GM23248 (cell line): ENCODE data around the gene CAPN9. TPM values are rescaled to one million over a fixed set of nuclear protein-coding genes. Genes with fewer than 3 reads are reported as not detected.

Source experiments
- DNase-seq: peaks from one replicate; pipeline ENCODE4 v3.0.0-alpha.2; 2015
- H2AFZ ChIP-seq: fragments of 200-600 bp; sonication (generic); 2 replicates; pipeline ENCODE4 v1.6.1; 2016; ENCODE audit warnings: antibody characterized with exemption
- H3F3A ChIP-seq: fragments of 200-600 bp; sonication (generic); 2 replicates; pipeline ENCODE4 v1.6.1; 2016; ENCODE audit warnings: mild to moderate bottlenecking, antibody characterized with exemption, mixed run types; ENCODE audit not compliant: insufficient read depth
- H3K27ac ChIP-seq: fragments of 200-600 bp; sonication (generic); 2 replicates; pipeline ENCODE4 v1.5.1; 2016; ENCODE audit warnings: mild to moderate bottlenecking
- H3K27me3 ChIP-seq: fragments of 200-600 bp; sonication (generic); replicated peaks from 2 replicates; pipeline ENCODE4 v1.6.1; 2016; ENCODE audit warnings: mild to moderate bottlenecking; ENCODE audit not compliant: insufficient read depth
- H3K36me3 ChIP-seq: fragments of 200-600 bp; sonication (generic); 2 replicates; pipeline ENCODE4 v1.6.1; 2016; ENCODE audit warnings: low read depth, mild to moderate bottlenecking
- H3K4me1 ChIP-seq: fragments of 200-600 bp; sonication (generic); 2 replicates; pipeline ENCODE4 v1.6.1; 2016; ENCODE audit warnings: mild to moderate bottlenecking; ENCODE audit not compliant: insufficient read depth
- H3K4me2 ChIP-seq: fragments of 200-600 bp; sonication (generic); one replicate; pipeline ENCODE4 v1.6.1; 2016; ENCODE audit warnings: mild to moderate bottlenecking; ENCODE audit not compliant: unreplicated experiment
- H3K4me3 ChIP-seq: fragments of 200-600 bp; sonication (generic); 2 replicates; pipeline ENCODE4 v1.5.1; 2016; ENCODE audit warnings: mild to moderate bottlenecking
- H3K79me2 ChIP-seq: fragments of 200-600 bp; sonication (generic); 2 replicates; pipeline ENCODE4 v1.6.1; 2016; ENCODE audit warnings: mild to moderate bottlenecking; ENCODE audit not compliant: insufficient read depth
- H3K9ac ChIP-seq: fragments of 200-600 bp; sonication (generic); 2 replicates; pipeline ENCODE4 v1.6.1; 2016; ENCODE audit warnings: mild to moderate bottlenecking
- H3K9me2 ChIP-seq: fragments of 200-600 bp; sonication (generic); 2 replicates; pipeline ENCODE4 v1.6.1; 2016; ENCODE audit warnings: mixed run types, mild to moderate bottlenecking, moderate library complexity; ENCODE audit not compliant: insufficient read depth
- H3K9me3 ChIP-seq: fragments of 200-600 bp; sonication (generic); one replicate; pipeline ENCODE4 v1.6.1; 2017; ENCODE audit warnings: low read depth
- H4K20me1 ChIP-seq: fragments of 200-600 bp; sonication (generic); 2 replicates; pipeline ENCODE4 v1.6.0; 2016; ENCODE audit not compliant: insufficient read depth
- EZH2 ChIP-seq: fragments of 200-600 bp; sonication (generic); IDR thresholded peaks from 2 replicates; pipeline ENCODE4 v1.6.1; 2018; ENCODE audit warnings: antibody characterized with exemption, mild to moderate bottlenecking; ENCODE audit not compliant: insufficient read depth, poor library complexity, severe bottlenecking
- EZH2phosphoT487 ChIP-seq: fragments of 200-600 bp; sonication (generic); IDR thresholded peaks from 2 replicates; pipeline ENCODE4 v1.6.1; 2018; ENCODE audit warnings: antibody characterized with exemption, moderate library complexity, mild to moderate bottlenecking, low read depth; ENCODE audit not compliant: insufficient read depth
- WGBS, 2 experiments: methylation state at CpG; one replicate each; pipeline ENCODE4 v1.1.6; 2015 to 2017; ENCODE audit warnings: low lambda C conversion rate in 2 of 2, low coverage in 1 of 2; ENCODE audit errors: missing lambda C conversion rate in 2 of 2; 5-methylcytosine and 5-hydroxymethylcytosine counted together
- in situ Hi-C: fragments of 300-500 bp; cut with MboI; formaldehyde crosslinking; loops from 2 replicates; pipeline ENCODE4 v1.15.0; 2020
- polyA plus RNA-seq: library from polyadenylated mRNA; unstranded; fragments of >200 nt; fragmentation: Nextera tagmentation; extraction: Ambion mirVana; gene quantifications from 2 replicates; pipeline ENCODE4 v1.2.1, GENCODE V29; 2016
- total RNA-seq: library from RNA; depleted of rRNA; stranded (reverse); fragments of >200 nt; shearing (Covaris generic); gene quantifications from 2 replicates; pipeline ENCODE4 v1.2.3, GENCODE V29; 2014

CAPN9 gene
- total and polyA plus RNA-seq, 2 experiments from 2014 or later: not detected

DNA sequence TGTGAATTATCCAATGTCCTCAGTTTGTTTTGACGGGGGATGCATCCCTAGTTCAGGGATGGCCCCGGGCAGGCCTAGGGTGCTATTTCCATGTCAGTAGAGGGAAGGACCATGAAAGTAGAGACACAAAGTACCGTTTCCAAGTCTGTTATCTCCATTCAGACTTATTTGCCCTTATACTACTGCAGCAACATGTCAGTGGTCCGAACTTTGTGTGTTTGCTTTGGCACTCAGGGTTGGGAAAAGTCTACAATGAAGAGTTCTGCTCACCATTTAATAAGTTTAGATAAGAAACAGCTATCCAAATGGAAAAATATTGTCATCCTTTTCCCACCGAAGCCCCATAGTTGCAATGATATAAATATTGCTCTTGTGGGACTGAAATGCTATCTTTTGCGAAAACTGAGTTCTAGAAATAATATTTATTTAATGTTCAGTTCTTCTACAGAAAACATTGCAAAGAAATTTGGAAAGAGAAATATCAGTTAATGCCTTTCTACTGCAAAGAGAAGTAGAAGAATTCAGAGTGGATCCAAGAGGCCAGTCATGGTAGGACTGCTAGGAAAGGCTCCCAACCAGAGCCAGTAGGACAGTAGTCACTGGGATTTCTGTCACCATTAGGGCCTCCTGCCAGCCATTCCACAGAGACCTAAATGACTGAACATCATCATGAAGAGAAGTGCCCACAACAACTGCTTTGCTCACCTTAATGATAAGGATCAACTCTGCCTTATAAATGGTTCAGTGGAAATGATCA is 21.8 kb upstream of the CAPN9 start:
- no peaks in the 10 kb centered on the region for H3K4me1 ChIP-seq
- DNase-seq: no peak
- H3F3A ChIP-seq: no peaks in the 10 kb centered on the region
- H3K9me2 ChIP-seq: no peaks in the 10 kb centered on the region
- in situ Hi-C loops: no loop called here
- H2AFZ ChIP-seq: no peak overlapping the region
- WGBS, 2 experiments: 40 to 42% methylated on average over 6 of the region's 6 CpGs
- no peak overlapping the region for H3K27ac ChIP-seq
- H3K79me2 ChIP-seq: no peaks in the 10 kb centered on the region
- H3K36me3 ChIP-seq: no peaks in the 10 kb centered on the region
- H3K4me3 ChIP-seq: no peak overlapping the region
- H3K9ac ChIP-seq: no peak overlapping the region
- no peak overlapping the region for H3K4me2 ChIP-seq
- H3K27me3 ChIP-seq: 0 out of 2 replicates have a peak, but pooled peaks cover 8% of the 10 kb centered on the region
- no peaks in the 10 kb centered on the region for H3K9me3 ChIP-seq
- no peak for TF ChIP-seq EZH2phosphoT487
- no peak for TF ChIP-seq EZH2
- no peaks in the 10 kb centered on the region for H4K20me1 ChIP-seq

DNA sequence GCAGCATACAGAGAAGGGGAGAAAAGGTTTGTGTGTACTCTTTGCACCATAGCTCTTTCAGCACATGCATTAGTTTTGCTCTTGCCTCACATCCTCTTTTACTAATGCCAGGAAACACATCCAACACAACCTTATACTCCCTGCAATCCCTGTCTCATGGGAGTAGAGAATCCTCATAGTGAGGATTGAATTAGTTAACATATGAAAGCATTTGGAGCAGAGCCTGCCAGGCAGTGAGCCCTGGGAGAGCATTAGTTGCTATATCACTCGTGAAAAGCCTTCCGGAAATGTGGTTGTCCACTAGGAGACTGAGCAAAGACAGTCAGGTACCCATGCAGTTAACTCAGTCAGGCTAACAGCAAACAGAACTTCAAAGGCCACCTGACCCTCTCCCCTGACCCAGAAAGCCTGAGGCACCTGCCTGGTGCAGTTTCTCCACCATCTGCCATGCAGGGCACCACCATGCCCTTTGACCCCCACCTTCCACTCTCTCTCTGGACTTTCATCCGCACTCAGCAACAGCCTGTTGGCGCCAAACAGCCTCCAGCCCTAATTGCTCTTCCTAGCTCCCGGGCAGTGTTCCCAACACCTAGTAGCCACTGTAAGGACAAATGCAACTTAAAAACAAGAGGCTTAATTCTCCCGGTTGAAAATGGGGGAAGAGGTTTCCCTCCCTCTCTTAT is 18.3 kb upstream of the CAPN9 start:
- Histone ChIP-seq H3F3A (no peaks in the 10 kb centered on the region), H3K9me2 (no peaks in the 10 kb centered on the region), H3K36me3 (no peaks in the 10 kb centered on the region), H3K27ac (no peak overlapping the region), H4K20me1 (no peaks in the 10 kb centered on the region), H3K9ac (no peak overlapping the region), H2AFZ (no peak overlapping the region), H3K27me3 (0 out of 2 replicates have a peak, but pooled peaks cover 8% of the 10 kb centered on the region), H3K4me3 (no peak overlapping the region), H3K79me2 (no peaks in the 10 kb centered on the region), H3K4me1 (no peaks in the 10 kb centered on the region), H3K4me2 (no peak overlapping the region), H3K9me3 (no peaks in the 10 kb centered on the region)
- WGBS, 2 experiments: 29 to 30% methylated on average over 6 of the region's 6 CpGs
- in situ Hi-C loops: no loop called here
- no peak for DNase-seq
- TF ChIP-seq EZH2phosphoT487: no peak
- no peak for TF ChIP-seq EZH2

DNA sequence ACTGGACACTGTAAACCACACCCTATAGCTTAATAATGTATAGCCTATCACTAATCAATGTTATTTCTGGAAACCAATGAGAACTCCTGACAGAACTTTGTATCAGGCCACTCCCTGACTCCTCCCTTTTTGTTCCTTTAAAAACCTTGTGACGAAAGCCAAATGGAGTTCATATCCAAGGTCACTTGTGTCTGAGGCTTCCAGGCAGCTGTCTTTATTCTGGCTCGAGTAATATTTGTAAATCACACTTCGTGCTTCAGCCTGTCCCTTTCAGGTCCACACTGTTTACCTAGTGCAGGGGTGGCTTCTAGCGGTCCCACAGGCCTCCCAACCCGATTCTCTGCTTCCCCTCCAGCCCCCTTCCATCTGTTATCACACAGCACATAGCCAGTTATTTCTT is 16.2 kb upstream of the CAPN9 start:
- 0 out of 2 replicates have a peak, but pooled peaks cover 8% of the 10 kb centered on the region for H3K27me3 ChIP-seq
- in situ Hi-C loops: no loop called here
- WGBS, 2 experiments: 17 to 25% methylated on average over 5 of the region's 5 CpGs
- H3K9me3 ChIP-seq: no peaks in the 10 kb centered on the region
- H4K20me1 ChIP-seq: no peaks in the 10 kb centered on the region
- no peak overlapping the region for H2AFZ ChIP-seq
- H3K79me2 ChIP-seq: no peaks in the 10 kb centered on the region
- no peak overlapping the region for H3K4me2 ChIP-seq
- H3K36me3 ChIP-seq: no peaks in the 10 kb centered on the region
- H3K9me2 ChIP-seq: no peaks in the 10 kb centered on the region
- no peak overlapping the region for H3K27ac ChIP-seq
- H3K9ac ChIP-seq: no peak overlapping the region
- no peak for DNase-seq
- no peak overlapping the region for H3K4me3 ChIP-seq
- no peaks in the 10 kb centered on the region for H3K4me1 ChIP-seq
- H3F3A ChIP-seq: no peaks in the 10 kb centered on the region
- TF ChIP-seq EZH2 (no peak), EZH2phosphoT487 (no peak)

DNA sequence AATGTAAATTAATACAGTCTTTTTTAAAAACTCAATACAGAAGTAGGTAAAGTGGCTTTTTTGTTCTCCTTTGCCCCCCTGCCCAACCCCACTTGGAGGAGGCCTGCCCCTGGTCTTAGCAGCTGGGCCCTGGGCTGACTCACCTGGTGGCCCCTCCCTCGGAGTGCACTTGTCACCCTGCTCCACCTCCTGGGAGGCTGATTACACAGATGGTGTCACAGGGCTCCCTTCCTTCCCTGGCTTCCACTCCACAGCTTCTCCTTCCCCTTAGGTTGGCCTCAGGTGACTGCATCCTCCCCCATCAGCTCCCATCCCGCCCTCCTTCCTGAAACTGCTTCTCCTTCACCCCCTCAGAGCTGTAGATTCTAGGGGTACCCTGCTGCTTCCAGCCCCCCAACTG is 11.7 kb upstream of the CAPN9 start:
- Histone ChIP-seq H3K9me2 (no peaks in the 10 kb centered on the region), H3K4me2 (no peak overlapping the region), H2AFZ (no peak overlapping the region), H3F3A (no peaks in the 10 kb centered on the region), H3K79me2 (no peaks in the 10 kb centered on the region), H3K4me3 (no peak overlapping the region), H4K20me1 (no peaks in the 10 kb centered on the region), H3K36me3 (no peaks in the 10 kb centered on the region), H3K9me3 (no peaks in the 10 kb centered on the region), H3K4me1 (no peaks in the 10 kb centered on the region), H3K9ac (no peak overlapping the region), H3K27ac (no peak overlapping the region), H3K27me3 (no peaks in the 10 kb centered on the region)
- 26 to 30% methylated on average over 2 of the region's 2 CpGs for WGBS, 2 experiments
- no peak for TF ChIP-seq EZH2phosphoT487
- no peak for TF ChIP-seq EZH2
- in situ Hi-C loops: no loop called here
- DNase-seq: no peak
